ENCODE measurements around the gene PIGN. TPM values are rescaled to one million over a fixed set of nuclear protein-coding genes. Genes with fewer than 3 reads are reported as not detected.

PIGN gene
- total RNA-seq, 6 experiments from 2014 or later = 8.2 to 17.8 (median 13.0) TPM

DNA sequence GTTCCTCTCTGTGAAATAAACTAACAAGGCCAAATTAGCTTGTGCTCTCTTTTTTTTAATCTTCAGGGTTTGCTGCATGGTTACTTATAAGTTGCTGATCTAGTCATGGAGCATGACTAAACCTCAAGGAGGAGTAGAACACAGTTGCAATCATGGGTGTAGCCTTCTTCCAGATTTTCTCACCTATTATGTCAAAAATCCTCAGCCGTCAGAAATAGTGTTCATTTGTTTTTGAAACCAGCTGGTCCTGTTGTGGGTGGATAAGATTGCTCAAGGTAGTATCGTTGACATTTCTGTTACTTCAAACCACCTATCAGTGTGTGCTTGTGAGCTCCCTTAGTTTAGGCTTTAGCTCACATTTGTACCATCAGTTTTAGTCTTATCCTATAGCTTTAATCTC is 11.4 kb upstream of the PIGN start:
- intact Hi-C loops (cut with DNase I) = loop anchor here in 1 of 2 donors (10.0 kb wide), 1 partner anchor 47 kb away; no protein-coding TSS in a partner anchor
- no peak for DNase-seq
- WGBS (ENCODE audit: insufficient coverage, low coverage, low lambda C conversion rate, missing lambda C conversion rate) = 42% methylated on average over 2 of the region's 2 CpGs
- TF ChIP-seq, protein P1, sequence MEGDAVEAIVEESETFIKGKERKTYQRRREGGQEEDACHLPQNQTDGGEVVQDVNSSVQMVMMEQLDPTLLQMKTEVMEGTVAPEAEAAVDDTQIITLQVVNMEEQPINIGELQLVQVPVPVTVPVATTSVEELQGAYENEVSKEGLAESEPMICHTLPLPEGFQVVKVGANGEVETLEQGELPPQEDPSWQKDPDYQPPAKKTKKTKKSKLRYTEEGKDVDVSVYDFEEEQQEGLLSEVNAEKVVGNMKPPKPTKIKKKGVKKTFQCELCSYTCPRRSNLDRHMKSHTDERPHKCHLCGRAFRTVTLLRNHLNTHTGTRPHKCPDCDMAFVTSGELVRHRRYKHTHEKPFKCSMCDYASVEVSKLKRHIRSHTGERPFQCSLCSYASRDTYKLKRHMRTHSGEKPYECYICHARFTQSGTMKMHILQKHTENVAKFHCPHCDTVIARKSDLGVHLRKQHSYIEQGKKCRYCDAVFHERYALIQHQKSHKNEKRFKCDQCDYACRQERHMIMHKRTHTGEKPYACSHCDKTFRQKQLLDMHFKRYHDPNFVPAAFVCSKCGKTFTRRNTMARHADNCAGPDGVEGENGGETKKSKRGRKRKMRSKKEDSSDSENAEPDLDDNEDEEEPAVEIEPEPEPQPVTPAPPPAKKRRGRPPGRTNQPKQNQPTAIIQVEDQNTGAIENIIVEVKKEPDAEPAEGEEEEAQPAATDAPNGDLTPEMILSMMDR (IDR thresholded peaks at IDR 0.05) = no peak
- TF ChIP-seq POLR2A (IDR thresholded peaks at IDR 0.05) = no peak
- Histone ChIP-seq H3K4me1 (no peaks in the 10 kb centered on the region), H3K36me3 (no peaks in the 10 kb centered on the region), H3K27me3 (no peaks in the 10 kb centered on the region), H3K4me3 (no peak overlapping the region), H3K27ac (no peak overlapping the region), H3K9me3 (no peaks in the 10 kb centered on the region)
- no peak for ATAC-seq

DNA sequence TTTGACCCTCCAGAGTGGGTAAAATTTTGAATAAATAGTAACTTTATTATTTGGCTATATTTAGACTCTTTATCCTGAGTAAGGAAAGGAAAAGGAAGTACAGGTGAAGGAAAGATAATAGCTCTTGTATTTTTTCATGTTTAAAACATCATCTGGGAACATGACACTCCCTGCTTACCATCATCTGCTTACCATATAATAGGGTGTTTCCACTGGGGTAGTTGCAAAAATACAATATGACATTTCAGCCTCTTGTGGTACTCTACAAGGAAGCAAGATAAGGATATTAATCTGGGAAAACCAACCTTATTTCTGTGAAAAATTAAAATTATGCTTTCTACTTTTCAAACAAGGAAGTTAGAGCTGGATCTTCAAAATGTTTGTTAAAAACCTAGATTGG is 10.1 kb upstream of the PIGN start:
- no peak for ATAC-seq
- no peak overlapping the region for H3K4me3 ChIP-seq
- no peak for DNase-seq
- no peaks in the 10 kb centered on the region for H3K4me1 ChIP-seq
- TF ChIP-seq, protein P1 (IDR thresholded peaks at IDR 0.05) = no peak
- H3K9me3 ChIP-seq = no peaks in the 10 kb centered on the region
- no peaks in the 10 kb centered on the region for H3K27me3 ChIP-seq
- no peak overlapping the region for H3K27ac ChIP-seq
- intact Hi-C loops (cut with DNase I) = loop anchor here in 1 of 2 donors (10.0 kb wide), 1 partner anchor 48 kb away; no protein-coding TSS in a partner anchor
- no peaks in the 10 kb centered on the region for H3K36me3 ChIP-seq

DNA sequence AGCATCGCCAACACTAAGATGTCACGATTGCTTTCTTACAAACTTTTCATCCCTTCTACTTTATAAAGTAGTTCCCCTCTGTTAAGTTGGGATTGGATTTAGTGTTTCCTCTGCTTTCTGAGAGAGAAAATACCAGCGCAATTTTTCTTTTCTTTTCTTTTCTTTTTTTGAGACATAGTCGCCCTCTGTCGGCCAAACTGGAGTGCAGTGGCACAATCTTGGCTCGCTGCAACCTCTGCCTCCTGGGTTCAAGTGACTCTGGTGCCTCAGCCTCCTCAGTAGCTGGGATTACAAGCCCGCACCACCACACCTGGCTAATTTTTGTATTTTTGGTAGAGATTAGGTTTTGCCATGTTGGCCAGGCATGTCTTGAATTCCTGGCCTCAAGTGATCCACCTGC is 9.2 kb upstream of the PIGN start:
- no peaks in the 10 kb centered on the region for H3K36me3 ChIP-seq
- H3K4me1 ChIP-seq = no peaks in the 10 kb centered on the region
- no peaks in the 10 kb centered on the region for H3K9me3 ChIP-seq
- no peak for DNase-seq
- no peaks in the 10 kb centered on the region for H3K27me3 ChIP-seq
- H3K27ac ChIP-seq = no peak overlapping the region
- WGBS (ENCODE audit: insufficient coverage, low coverage, low lambda C conversion rate, missing lambda C conversion rate) = 90% methylated on average over 7 of the region's 7 CpGs
- TF ChIP-seq, protein P1 (IDR thresholded peaks at IDR 0.05) = no peak
- no peak for TF ChIP-seq POLR2A (IDR thresholded peaks at IDR 0.05)
- H3K4me3 ChIP-seq = no peak overlapping the region
- intact Hi-C loops (cut with DNase I) = loop anchor here in 1 of 2 donors (10.0 kb wide), 1 partner anchor 49 kb away; no protein-coding TSS in a partner anchor
- no peak for ATAC-seq

DNA sequence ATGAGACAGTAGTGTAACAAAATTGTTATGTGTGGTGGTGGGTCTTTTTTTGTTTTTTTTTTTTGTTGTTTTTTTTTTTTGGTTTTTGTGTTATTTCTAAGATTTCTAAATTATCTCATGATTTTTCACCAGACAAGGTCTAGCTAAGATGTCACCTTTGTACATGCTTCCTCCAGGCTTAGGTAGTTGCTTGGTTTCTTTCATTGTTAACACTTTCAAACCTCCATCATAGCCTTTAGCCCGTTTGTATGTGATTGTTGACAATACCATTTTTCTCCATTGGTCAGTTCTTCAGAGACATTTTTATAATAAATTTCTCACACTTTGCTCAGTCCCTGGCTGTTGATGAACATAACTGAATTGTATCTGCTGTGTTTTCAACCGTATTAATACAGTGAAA is 2.4 kb upstream of the PIGN start:
- no peaks in the 10 kb centered on the region for H3K27me3 ChIP-seq
- DNase-seq = no peak
- no peak overlapping the region for H3K27ac ChIP-seq
- peaks cover 0 to 33% (median 10%) of the 10 kb centered on the region in 4 donors for H3K4me1 ChIP-seq
- no peak for ATAC-seq
- no peaks in the 10 kb centered on the region for H3K9me3 ChIP-seq
- no peaks in the 10 kb centered on the region for H3K36me3 ChIP-seq
- TF ChIP-seq POLR2A (IDR thresholded peaks at IDR 0.05) = no peak
- TF ChIP-seq, protein P1 (IDR thresholded peaks at IDR 0.05) = no peak
- intact Hi-C loops (cut with DNase I) = no loop called here
- WGBS (ENCODE audit: insufficient coverage, low coverage, low lambda C conversion rate, missing lambda C conversion rate) = 23% methylated on average over 2 of the region's 2 CpGs
- H3K4me3 ChIP-seq = no peak overlapping the region
